ENCODE results near the gene VAV2.
"Not testable (repeated sequence)": the region's sequence is repeated elsewhere in the genome, so short reads cannot be mapped to it uniquely, and the experiment has no call there.

Gene VAV2

GRCh38 chr9:133996531-133997520 lies 4.7 kb upstream of the VAV2 start:
- no peak for DNase-seq

GRCh38 chr9:133995012-133995896 lies 3.1 kb upstream of the VAV2 start:
- peak in 1 of 3 experiments; percentile 48 for DNase-seq

- peak; percentile 52 to 86 (median 79) for DNase-seq
These were observed 2.4 kb upstream of the VAV2 start for GRCh38 chr9:133994353-133995011.

GRCh38 chr9:133993635-133994253 lies 1.6 kb upstream of the VAV2 start:
- peak in 1 of 3 experiments; percentile 54 for DNase-seq

- DNase-seq: peak; percentile 36 to 90 (median 87)
These were observed 883 bp upstream of the VAV2 start for GRCh38 chr9:133992780-133993634.

- DNase-seq: peak in 2 of 3 experiments; percentile 56 to 79
These were observed 756 bp downstream of the VAV2 start for GRCh38 chr9:133991214-133991921.

GRCh38 chr9:133990366-133991213 lies 1.5 kb downstream of the VAV2 start:
- peak in 2 of 3 experiments; percentile 79 to 89 for DNase-seq

GRCh38 chr9:133989625-133990365 lies 2.3 kb downstream of the VAV2 start:
- DNase-seq: no peak

- DNase-seq: not testable (repeated sequence)
These were observed 3.4 kb downstream of the VAV2 start for GRCh38 chr9:133988771-133989170.

GRCh38 chr9:133987946-133988665 lies 4.0 kb downstream of the VAV2 start:
- DNase-seq: no peak

GRCh38 chr9:133987446-133987788 lies 4.7 kb downstream of the VAV2 start:
- no peak for DNase-seq

- no peak for DNase-seq
These were observed 5.2 kb downstream of the VAV2 start for GRCh38 chr9:133986774-133987445.

- DNase-seq: peak in 1 of 3 experiments; percentile 8
These were observed 6.1 kb downstream of the VAV2 start for GRCh38 chr9:133986061-133986460.

- no peak for DNase-seq
These were observed 9.0 kb downstream of the VAV2 start for GRCh38 chr9:133982971-133983720.

- no peak for DNase-seq
These were observed 10.0 kb downstream of the VAV2 start for GRCh38 chr9:133981958-133982681.

GRCh38 chr9:133981589-133981957 lies 10.6 kb downstream of the VAV2 start:
- DNase-seq: no peak
